Adrenal gland (tissue), 12 donors: ENCODE measurements around the gene DKK1. TPM values are rescaled to one million over a fixed set of nuclear protein-coding genes. Genes with fewer than 3 reads are reported as not detected.

ENCODE experiments used
- DNase-seq, 7 donors: peaks; one replicate each; pipeline ENCODE4 v3.0.0-alpha.2; 2019 to 2020
- H3K27ac ChIP-seq, 5 donors: fragments of 200-600 bp; sonication (generic) in 4 of 5; 1 replicate in 3 of 5; 2 replicates in 2 of 5; pipeline versions ENCODE4 v1.5.1 to v1.8.0; 2016 to 2020; ENCODE audit warnings: mild to moderate bottlenecking in 1 of 5
- H3K27me3 ChIP-seq: fragments of 200-600 bp; 2 replicates; pipeline ENCODE4 v1.8.0; 2021
- H3K36me3 ChIP-seq, 2 donors: fragments of 200-600 bp; replicated peaks in 1 of 2; 1 replicate in 1 of 2; 2 replicates in 1 of 2; pipeline versions ENCODE4 v1.5.1 to v1.8.0; 2018 to 2022
- H3K4me1 ChIP-seq, 2 donors: fragments of 200-600 bp; replicated peaks in 1 of 2; 1 replicate in 1 of 2; 2 replicates in 1 of 2; pipeline versions ENCODE4 v1.5.1 to v1.8.0; 2018 to 2021
- H3K4me3 ChIP-seq, 4 donors: fragments of 200-600 bp; sonication (generic) in 3 of 4; one replicate each; pipeline ENCODE4 v1.5.1; 2016 to 2018
- H3K9me3 ChIP-seq, 3 donors: fragments of 200-600 bp; sonication (generic) in 1 of 3; replicated peaks in 1 of 3; 1 replicate in 2 of 3; 2 replicates in 1 of 3; pipeline versions ENCODE4 v1.5.1 to v1.8.0; 2016 to 2021
- POLR2A ChIP-seq, 2 donors: fragments of 450-650 bp; IDR thresholded peaks; one replicate each; pipeline ENCODE4 v1.6.1; 2017; ENCODE audit warnings: antibody characterized with exemption in 2 of 2, mild to moderate bottlenecking in 2 of 2, moderate library complexity in 1 of 2
- WGBS, 4 donors: extraction: QIAGEN DNeasy Blood & Tissue Kit in 2 of 4; methylation state at CpG; one replicate each; pipeline versions ENCODE4 v1.1.5 to v1.1.7; 2013 to 2017; 5-methylcytosine and 5-hydroxymethylcytosine counted together
- intact Hi-C, 2 donors: fragments of 100-400 bp; cut with DNase I; formaldehyde crosslinking; loops; one replicate each; pipeline versions ENCODE4 v1.14.1 to v1.15.0; 2022 to 2023
- polyA plus RNA-seq, 3 donors: library from polyadenylated mRNA; stranded (reverse); fragments of 200-250 nt in 2 of 3; fragments of 350-450 nt in 1 of 3; fragmentation: Illumina TruSeq in 1 of 3; extraction: RNeasy Lipid Tissue Mini Kit (QIAGEN cat#74804) in 1 of 3; gene quantifications; one replicate each; pipeline ENCODE4 v1.2.3, GENCODE V29; 2013 to 2014
- total RNA-seq, 9 donors: library from RNA; depleted of rRNA in 4 of 9; stranded (reverse); fragments of >200 nt in 4 of 9; fragments of 120-200 nt in 1 of 9; fragmentation: NEBNext Ultra II Directional in 1 of 9; extraction: Animal tissue kit (Norgen Biotek cat#: 25700) in 1 of 9; gene quantifications; one replicate each; pipeline versions ENCODE4 v1.1.0 to v1.2.4, GENCODE V29; 2013 to 2023
- TF ChIP-seq, protein P1 (sequence below), 6 experiments: fragments of 450-650 bp in 4 of 6; fragments of 200-600 bp in 2 of 6; sonication (generic) in 1 of 6; IDR thresholded peaks; 1 replicate in 5 of 6; 2 replicates in 1 of 6; pipeline versions ENCODE4 v1.5.1 to v1.8.0; 2016 to 2021; ENCODE audit warnings: antibody characterized with exemption in 6 of 6, mild to moderate bottlenecking in 2 of 6, moderate library complexity in 1 of 6
- donor health status: healthy with polysubstance abuse.
- donor health status: Bipolar disorder and iron deficiency.
- donor health status: DM: yes; HTN: yes; CAD: no.
- donor health status: DM: no; HTN: no; CAD: no.
- donor health status: DM: no; HTN: no; CAD: no.
- donor health status: DM: yes; HTN: yes; CAD: no.

The DKK1 gene
- total and polyA plus RNA-seq, 12 donors, result 0.21 to 1.8 (median 1.4) TPM; not detected in 5

DNA sequence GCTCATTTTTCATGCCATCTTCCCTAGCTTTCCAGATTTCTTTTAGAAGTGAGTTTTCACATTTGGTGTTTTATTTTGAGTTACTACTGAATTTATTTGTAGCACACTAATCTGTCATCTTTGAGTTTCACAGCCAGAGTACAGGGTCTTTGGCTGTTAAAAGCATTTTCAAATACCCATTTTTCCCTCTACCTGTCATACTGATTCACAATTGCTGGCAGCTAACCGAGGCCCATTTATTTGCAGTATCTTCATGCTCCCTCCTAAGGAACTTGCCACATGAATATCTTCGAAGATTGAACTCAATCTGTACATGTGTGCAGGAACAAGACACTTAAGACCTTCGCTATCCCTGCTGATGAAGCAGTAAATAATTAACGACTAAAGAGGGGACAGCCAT is 44.8 kb upstream of the DKK1 start:
- intact Hi-C loops, result no loop called here
- H3K4me3 ChIP-seq, result no peak overlapping the region
- TF ChIP-seq POLR2A (IDR thresholded peaks at IDR 0.05), result no peak
- TF ChIP-seq, protein P1, sequence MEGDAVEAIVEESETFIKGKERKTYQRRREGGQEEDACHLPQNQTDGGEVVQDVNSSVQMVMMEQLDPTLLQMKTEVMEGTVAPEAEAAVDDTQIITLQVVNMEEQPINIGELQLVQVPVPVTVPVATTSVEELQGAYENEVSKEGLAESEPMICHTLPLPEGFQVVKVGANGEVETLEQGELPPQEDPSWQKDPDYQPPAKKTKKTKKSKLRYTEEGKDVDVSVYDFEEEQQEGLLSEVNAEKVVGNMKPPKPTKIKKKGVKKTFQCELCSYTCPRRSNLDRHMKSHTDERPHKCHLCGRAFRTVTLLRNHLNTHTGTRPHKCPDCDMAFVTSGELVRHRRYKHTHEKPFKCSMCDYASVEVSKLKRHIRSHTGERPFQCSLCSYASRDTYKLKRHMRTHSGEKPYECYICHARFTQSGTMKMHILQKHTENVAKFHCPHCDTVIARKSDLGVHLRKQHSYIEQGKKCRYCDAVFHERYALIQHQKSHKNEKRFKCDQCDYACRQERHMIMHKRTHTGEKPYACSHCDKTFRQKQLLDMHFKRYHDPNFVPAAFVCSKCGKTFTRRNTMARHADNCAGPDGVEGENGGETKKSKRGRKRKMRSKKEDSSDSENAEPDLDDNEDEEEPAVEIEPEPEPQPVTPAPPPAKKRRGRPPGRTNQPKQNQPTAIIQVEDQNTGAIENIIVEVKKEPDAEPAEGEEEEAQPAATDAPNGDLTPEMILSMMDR (IDR thresholded peaks at IDR 0.05), result no peak
- WGBS, 4 donors, result 82 to 87% (median 85%) methylated on average over 4 of the region's 4 CpGs
- no peak for DNase-seq
- no peaks in the 10 kb centered on the region for H3K27me3 ChIP-seq
- no peaks in the 10 kb centered on the region for H3K4me1 ChIP-seq
- H3K27ac ChIP-seq, result no peak overlapping the region
- no peaks in the 10 kb centered on the region for H3K36me3 ChIP-seq
- H3K9me3 ChIP-seq, result no peaks in the 10 kb centered on the region

DNA sequence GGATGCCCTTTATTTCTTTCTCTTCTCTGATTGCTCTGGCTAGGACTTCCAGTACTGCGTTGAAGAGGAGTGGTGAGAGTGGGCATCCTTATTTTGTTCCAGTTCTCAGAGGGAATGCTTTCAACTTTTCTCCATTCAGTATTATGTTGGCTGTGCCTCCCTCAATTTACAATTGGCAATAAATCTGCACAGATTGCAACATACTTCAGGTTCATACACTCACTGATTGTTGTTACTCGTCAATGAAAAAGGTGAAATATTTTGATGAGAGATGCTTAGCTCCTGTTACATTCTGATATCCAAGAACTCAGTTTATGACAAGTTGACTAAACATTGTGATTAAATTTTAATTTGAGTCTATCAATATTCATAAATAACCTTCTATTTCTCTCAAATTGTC is 37.9 kb upstream of the DKK1 start:
- TF ChIP-seq POLR2A (IDR thresholded peaks at IDR 0.05), result no peak
- TF ChIP-seq, protein P1 (IDR thresholded peaks at IDR 0.05), result no peak
- DNase-seq, result no peak
- no peaks in the 10 kb centered on the region for H3K36me3 ChIP-seq
- no peaks in the 10 kb centered on the region for H3K4me1 ChIP-seq
- 69 to 88% (median 84%) methylated on average over 2 of the region's 2 CpGs for WGBS, 4 donors
- H3K4me3 ChIP-seq, result no peak overlapping the region
- intact Hi-C loops, result no loop called here
- no peaks in the 10 kb centered on the region for H3K9me3 ChIP-seq
- no peak overlapping the region for H3K27ac ChIP-seq
- no peaks in the 10 kb centered on the region for H3K27me3 ChIP-seq

DNA sequence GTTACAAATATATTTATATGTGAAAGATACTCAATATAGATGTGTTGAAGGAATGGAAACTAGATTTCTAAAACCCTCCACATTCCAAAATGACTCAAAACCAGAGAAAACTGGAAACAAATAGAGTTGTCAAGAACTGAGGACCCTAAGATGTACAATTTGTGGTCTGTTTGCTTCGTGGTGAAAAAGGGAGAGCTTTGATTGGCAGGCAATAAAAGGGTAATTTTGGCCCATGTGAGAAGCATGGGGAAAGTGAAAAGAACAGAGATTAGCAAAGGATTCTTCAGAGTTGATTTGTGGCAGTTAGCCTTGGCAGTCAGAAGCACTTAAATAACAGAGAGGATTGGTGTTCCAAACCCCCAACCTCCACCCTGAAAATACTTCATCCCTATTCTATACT is 37.1 kb upstream of the DKK1 start:
- H3K4me1 ChIP-seq, result no peaks in the 10 kb centered on the region
- intact Hi-C loops, result no loop called here
- no peak overlapping the region for H3K4me3 ChIP-seq
- 33 to 63% (median 40%) methylated on average over 1 of the region's 1 CpG for WGBS, 4 donors
- no peaks in the 10 kb centered on the region for H3K36me3 ChIP-seq
- no peak for TF ChIP-seq POLR2A (IDR thresholded peaks at IDR 0.05)
- TF ChIP-seq, protein P1 (IDR thresholded peaks at IDR 0.05), result no peak
- DNase-seq, result no peak
- H3K9me3 ChIP-seq, result no peaks in the 10 kb centered on the region
- no peaks in the 10 kb centered on the region for H3K27me3 ChIP-seq
- no peak overlapping the region for H3K27ac ChIP-seq

DNA sequence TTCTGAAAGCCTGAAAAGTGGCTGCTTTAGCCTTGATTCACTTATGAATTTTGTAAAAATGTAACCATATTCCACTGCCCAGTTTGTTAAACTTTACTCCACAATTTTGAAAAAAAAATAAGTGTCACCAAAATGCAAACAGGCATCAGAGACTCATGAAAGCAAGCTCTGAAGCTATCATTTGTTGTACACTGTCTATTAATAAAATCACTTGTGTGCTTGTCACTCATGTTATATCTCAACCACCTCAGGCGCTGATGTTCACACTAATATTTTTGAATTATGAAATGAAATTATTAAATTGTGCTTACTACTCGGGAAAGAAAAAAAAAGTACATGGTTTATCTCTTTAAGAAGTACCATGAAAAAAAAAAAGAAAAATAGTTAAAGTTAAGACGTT is 34.5 kb upstream of the DKK1 start:
- intact Hi-C loops, result no loop called here
- H3K36me3 ChIP-seq, result no peaks in the 10 kb centered on the region
- no peaks in the 10 kb centered on the region for H3K9me3 ChIP-seq
- TF ChIP-seq, protein P1 (IDR thresholded peaks at IDR 0.05), result no peak
- no peak for TF ChIP-seq POLR2A (IDR thresholded peaks at IDR 0.05)
- no peak overlapping the region for H3K27ac ChIP-seq
- H3K27me3 ChIP-seq, result no peaks in the 10 kb centered on the region
- DNase-seq, result no peak
- WGBS, 4 donors, result 41 to 54% (median 52%) methylated on average over 3 of the region's 3 CpGs
- H3K4me3 ChIP-seq, result no peak overlapping the region
- H3K4me1 ChIP-seq, result no peaks in the 10 kb centered on the region
